HG02763 (cell line): ENCODE measurements around the gene KCNK4.

ENCODE experiments used
- ATAC-seq: cut with Tn5 transposase; IDR thresholded peaks from one replicate; pipeline ENCODE4 v1.9.1; 2021; ENCODE audit warnings: mild to moderate bottlenecking, moderate library complexity; ENCODE audit not compliant: unreplicated experiment

Gene KCNK4

DNA sequence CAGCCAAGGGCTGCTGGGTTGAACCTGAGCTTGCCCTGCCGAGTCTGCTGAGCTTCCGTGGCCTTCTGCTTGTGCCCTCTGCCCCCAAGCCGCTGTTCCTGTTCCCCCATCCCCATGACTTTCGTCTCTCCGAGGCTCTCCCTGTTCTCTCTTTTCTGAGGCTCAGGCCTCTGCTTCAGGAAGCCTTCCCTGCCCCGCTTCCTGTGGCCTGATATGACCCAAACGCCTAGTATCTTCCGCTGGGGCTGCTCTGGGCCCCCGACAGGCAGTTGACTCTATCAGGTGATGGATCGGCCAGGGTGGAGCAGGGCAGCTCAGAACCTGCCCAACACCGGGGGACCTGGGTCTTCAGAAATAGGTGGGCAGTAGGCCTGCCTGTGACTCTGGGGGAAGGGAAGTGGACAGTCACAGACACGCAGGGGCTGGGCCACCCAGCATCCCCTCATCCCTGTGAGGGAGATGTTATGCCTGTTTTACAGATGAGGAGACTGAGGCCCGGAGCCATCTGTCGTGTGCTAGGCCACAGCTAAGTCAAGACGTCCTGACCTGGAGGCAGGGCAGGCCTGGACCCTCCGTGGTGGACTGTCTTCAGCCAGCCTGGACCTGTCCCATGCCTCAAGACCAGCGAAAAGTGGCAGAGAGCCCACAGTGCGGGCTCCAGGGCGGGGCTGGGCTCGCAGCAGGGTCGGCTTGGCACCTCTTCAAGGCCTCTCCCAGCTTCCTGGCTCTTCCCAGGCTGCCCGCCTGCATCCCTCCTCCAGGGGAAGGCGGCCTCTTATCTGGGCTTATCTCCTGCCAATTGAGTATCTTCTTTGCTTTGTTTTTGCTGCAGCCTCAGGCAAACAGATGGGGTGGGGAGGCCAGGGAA, 22.8 kb upstream of the KCNK4 start:
- no peak for ATAC-seq

DNA sequence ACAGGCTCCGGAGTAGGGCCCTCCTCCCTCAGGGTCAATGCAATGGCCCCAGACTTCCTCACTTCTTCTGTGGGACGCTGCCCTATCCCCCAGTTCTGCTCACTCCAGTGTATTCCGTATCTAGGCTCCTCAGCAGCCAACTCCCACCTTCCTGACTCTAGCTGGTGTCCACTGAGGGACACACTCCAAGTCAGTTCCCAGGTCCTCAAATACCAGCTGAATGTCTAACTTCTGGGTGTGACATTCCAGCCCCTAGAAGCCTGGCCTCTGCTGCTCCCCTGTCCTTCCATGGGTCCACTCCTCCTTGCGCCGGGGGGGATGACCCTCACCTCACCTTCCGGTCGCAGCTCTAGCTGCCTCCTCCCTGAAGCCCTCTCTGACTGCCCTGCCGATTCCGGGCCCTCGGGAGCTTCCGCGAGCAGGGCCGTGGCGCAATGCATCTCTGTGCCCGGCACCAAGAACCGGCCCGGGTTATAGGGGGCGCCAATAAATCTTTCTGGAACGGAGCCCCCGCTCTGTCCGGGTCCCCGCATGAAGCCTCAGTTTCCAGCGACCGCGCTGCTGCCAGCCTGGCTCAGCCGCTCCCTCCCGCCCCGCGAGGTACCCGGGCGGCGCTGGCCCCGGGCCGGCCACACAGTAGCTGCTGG, 22.1 kb upstream of the KCNK4 start:
- ATAC-seq = peak; percentile 10

DNA sequence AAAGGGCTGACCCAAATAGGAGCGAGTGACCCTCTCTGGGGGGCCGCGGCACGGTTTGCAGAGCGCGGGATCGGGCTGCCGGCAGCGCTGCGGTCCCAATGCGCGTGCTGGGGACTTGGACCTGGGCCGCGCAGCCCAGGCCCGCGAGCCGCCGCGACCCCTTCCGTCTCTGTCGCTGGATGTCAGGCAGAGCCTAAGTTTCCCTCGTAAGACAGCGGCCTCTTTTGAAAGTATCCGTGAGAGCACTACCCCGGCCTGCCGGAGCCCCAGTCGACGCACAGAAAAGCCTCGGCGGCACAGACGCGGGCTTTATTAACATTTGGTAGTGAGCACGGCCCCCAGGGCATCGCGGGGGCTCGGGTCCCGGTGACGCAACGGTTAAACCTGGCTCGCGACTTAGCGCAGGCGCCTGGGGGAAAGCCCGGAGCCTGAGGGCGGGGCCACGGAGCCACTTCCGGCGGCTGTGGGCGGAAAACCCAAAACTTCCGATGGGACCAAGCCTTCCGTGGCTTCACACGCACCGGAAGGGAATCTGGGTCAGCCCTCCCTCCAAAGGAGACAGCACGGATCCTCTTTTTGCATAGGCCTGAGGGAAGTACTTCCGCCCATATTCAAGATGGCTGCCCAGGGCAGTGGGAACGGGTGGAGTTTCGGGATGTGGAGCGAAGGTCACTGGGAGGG, 21.4 kb upstream of the KCNK4 start:
- ATAC-seq = peak; percentile 74

DNA sequence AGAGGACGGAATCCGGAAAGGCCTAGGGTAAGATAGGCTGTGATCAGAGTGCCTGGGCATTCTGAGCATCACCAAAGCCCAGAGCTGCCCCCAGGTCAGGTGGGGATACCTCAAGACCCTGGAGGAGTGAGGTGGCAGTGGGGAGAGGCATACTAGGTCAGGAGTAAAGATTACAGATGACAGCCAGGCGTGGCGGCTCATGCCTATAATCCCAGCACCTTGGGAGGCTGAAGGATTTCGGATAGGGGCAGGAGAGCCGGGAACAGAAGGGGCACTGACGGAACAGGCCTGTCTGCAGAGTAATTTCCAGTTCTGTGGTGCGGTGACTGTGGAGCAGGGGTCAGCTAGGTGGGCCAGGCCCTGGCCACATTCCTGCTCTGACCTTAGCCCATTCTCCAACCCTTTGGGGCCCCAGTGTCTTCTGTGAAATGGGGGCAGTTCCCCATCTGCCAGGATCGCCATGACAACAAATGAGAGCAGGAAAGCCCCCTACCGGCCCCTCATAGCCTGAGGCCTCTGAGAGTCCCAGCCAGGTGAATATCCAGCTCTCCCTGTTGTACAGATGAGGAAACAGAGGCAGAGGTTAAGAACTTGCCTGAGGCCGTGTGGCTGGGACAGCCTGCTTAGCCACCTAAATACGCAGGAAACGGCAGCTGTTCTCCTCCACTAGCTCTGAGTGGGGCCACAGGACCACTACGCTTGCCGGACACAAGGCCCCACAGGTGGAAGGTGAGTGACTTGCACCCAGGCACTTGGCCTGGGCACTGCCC, 15.9 kb upstream of the KCNK4 start:
- no peak for ATAC-seq

DNA sequence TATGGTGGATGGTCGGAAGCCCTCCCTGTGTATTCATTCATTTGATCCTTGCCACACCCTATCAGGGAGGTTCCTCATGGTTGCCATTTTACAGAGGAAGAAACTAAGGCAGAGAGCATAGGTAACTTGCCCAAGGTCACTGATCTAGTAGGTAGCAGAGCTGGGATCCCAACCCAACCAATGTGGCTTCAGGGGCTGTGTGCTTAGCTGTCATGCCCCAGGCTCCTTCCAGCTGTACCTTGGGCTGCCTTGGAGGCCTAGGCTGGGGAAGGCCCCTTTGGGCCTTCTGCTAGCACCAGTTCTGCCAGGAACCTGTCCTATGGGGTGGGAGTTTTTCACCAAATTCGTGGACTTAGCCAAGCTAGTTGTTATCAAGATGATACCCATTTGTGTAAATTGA, 15.3 kb upstream of the KCNK4 start:
- ATAC-seq = no peak

DNA sequence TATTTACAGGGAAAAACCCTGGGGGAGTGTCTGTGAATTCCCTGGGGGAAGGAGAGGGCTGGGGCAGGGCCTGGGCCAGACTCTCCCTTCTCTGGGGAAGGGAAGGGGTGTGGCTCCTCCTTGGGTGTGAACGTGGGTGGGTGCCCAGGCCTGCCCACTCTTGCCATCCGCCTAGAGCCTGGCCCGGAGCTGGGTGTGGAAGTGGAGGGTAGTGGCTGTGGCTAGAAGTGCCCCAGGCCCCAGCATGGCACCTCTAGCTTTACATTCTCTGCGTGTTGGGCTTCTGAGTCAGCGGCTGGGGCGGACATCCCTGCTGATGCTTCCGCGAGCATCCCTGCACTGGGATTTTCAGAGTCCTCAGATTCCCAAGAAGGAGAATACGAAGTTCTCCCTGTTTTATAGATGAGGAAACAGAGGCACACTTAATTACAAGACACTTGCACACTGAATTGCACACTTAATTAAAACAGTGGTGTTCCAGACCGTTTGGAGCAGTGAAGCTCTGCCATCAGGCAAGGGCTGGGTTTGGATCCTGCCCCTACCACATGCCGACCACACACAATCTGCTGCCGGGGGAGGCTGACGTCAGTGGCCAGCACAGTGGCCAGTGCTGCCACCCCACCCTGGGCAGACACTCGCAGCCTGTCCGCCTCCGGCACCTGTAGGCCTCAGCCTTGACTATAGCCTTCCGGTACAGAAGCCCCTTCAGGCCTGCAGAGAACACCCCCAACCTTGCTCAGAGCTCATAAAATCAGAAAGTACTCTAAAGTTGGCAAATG, 14.3 kb upstream of the KCNK4 start:
- ATAC-seq = no peak

DNA sequence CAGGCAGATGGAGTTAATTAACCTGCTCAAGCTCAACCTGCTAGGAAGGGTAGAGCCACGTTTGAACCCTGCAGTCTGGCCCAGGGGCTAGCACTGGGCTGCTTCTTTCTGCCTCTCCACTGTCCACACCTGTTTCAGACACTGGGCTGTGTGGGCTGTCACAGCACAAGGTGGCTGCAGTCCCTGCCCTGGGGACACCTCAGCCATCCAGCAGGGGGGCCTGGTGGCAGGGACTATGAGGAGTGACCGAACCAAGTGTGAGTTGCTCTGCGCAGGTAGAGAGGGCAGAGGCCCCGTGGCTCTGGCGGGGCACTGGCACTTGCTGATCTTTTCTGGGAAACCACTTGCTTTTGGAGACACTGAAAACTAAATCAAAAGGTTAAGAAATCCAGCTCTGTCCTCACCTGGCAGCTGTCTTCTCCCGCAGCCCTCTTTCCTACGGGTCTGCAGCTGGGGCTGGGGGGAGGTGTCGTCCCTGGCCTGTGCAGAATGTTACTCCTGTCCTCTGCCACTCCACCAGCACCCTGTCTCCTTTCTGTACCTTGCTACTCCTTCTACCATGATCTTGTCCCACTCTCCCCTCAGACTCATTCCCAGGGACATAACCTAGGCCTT, 12.4 kb upstream of the KCNK4 start:
- ATAC-seq = no peak

DNA sequence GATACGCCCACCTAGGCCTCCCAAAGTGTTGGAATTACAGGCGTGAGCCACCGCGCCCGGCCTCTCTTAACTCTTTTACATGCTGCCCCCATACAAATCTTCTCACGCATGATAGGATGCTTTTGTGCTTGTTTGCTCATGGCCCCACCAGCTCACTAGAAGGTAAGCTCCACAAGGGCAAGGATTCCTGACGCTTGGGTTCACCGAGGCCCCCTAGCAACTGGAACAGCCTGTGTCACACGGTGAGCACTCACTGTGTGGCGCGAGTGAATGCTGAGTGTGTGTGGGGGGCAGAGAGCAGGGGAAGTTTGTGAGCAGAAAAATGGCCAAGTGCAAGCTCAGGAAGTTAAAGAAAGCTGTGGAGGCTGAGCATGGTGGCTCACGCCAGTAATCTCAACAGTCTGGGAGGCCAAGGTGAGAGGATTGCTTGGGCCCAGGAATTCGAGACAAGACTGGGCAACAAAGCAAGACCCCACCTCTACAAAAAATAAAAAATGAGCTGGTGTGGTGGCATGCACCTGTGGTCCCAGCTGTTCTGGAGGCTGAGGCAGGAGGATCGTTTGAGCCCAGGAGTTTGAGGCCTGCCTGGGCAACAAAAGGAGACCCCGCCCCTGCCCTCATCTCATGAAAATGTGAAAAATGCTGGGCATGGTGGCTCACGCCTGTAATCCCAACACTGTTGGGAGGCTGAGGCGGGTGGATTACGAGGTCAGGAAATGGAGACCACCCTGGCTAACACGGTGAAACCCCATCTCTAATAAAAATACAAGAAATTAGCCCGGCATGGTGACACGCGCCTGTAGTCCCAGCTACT, 8.9 kb upstream of the KCNK4 start:
- ATAC-seq = no peak

DNA sequence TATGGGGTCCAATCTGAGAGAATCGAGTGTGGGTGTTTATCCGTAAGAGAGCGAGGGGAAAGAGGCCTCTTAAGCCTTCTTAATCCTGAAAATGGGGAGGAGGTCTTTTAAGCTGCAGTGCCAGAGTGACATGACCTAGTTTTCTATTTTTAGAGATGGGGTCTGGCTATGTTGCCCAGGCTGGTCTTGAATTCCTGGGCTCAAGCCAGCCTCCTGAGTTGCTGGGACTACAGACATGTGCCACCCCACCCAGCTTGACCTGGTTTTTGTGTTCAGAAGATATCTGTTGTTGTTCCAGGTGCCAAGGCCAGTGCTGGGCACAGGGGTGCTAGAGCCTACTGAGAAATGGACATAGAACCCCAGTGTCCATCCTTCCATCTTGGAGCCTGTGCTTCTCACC, 8.0 kb upstream of the KCNK4 start:
- ATAC-seq = no peak

DNA sequence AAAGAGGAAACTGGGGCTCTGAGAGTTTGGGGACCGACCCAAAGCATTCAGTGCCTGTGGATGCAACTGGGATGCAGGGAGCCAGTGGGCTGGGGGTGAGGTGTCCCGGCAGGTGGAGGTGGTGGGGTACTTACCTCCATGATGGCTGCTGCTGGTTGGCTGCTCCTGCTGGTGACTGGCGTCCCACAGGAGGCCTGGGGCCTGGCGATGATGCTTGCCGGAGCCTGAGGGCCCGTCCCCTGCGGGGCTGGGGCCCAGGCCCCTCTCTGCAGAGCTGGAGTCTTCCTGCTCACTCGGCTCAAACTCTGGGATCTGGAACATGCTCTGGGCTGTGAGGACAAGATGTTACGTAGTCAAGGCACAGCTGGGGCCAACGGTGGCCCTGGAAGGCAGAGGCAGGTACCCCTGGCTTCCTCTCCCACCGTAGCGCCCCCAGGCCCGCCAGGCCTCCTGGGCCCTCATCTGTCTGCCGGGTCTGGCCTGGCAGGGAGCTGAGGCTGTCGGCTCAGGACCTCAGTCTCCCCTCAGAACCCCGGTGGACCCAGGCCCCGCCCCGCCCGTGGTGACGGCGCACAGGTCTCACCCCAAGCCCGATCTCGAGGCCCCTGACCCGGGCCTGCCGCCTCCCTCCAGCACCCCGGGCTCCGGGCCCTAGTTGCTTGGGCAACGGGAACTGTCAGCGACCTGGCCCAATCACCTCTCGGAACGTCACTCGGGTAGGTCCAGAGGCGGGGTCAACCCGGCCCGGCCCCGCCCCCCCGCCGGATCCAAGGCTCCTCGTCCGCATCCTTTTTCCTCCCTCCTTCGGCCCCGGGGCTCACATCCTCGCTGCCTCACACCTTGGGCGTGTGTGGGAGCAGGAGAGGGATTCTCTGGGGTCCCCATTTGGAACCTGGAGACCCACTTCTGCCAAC, 6.8 kb upstream of the KCNK4 start, which contains the start of gene BAD:
TSS of gene BAD (minus strand) at position 618 of the 914 bp plus-strand sequence. CDS start at position 321, 297 bp downstream.
- peak; percentile 72 for ATAC-seq

DNA sequence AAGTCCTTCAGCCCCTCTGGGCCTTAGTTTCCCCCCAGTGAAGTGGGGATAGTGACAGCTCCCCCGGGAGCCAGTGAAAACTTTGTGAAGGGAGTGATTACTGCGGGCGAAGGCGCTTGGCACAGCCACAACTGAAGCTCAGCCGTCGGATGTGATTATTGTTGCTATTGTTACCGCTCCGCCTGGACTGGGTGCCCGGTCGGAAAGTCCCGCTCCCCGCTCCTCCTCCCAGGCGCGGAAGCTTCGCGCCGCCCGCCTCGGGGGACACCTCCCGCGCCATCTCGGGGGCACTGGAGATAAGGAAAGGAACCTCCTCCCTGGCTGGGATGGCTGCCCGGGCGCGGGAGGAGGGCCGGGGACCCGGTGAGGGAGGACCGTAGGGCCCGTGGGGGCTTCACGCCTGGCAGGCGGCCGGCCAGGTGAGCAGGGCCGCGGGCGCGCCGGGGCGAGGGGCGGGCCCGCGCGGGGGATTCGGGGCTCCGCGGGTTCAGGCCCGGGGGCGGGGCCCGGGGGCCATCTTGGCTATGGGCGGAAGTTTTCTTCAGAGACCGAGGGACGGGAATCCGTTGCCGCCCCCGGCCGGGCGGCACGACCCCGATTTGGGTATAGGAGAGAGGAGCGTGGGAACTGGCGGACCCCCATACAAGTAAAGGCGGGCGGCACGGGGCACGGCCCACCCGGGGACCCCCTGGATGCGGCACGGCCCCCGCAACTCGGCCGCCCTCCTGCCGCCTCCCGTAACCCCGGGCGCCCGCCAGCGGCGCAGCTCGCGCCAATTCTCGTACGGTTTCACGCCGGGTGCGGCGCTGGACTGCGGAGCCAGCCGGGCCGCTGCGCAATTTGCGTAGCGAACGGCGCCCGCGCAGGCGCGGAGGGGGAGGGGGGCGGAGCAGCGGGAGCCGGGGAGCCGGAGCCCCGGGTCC, 5.9 kb upstream of the KCNK4 start, which contains the start of gene GPR137:
TSS of gene GPR137 (plus strand) at position 887 of the 923 bp plus-strand sequence. CDS start 677 bp downstream, outside the sequence.
- ATAC-seq = peak; percentile 59

DNA sequence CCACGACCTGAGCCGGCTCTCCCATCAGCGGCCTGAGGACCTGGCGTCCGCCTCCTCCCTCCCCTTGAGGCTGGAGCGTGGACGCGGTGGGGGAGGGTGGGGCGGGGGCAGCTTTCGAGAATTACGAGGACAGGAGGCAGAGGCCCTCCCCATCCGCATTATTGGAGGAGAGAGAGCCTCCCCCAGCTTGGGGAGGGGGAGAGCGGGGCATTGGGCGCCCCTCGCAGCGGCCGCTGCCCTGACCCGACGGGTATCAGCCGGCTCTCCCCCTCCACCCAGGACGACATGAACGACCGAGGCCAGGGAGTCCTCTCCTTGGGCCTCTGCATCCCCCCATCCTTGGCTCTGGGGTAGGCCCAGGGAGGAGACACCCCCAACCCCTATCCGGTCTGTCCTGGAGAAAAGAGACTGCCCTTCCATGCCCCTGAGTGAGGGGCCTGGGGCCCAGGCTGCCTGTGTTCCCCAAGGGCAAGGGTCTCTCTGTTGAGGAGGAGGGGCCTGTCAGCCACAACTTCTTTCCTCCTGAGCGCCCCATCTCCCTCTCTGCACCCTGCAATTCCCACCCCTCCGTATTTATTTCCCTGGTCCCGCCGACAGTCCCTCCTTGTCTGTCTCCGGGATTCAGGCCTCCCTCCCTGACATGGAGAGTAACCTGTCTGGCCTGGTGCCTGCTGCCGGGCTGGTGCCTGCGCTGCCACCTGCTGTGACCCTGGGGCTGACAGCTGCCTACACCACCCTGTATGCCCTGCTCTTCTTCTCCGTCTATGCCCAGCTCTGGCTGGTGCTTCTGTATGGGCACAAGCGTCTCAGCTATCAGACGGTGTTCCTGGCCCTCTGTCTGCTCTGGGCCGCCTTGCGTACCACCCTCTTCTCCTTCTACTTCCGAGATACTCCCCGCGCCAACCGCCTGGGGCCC, 5.0 kb upstream of the KCNK4 start:
- ATAC-seq = no peak

DNA sequence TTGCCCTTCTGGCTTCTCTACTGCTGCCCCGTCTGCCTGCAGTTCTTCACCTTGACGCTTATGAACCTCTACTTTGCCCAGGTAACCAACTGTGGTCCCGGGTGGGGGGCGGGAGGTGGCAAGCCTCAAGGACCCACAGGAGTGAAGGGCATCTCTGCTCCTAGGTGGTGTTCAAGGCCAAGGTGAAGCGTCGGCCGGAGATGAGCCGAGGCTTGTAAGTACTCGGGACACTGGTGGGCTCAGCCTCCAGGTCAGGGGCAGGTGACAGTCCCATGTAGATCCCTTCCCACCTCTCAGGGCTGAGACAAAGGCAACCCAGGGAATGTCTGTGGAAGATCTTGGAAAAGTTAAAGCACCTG, 4.3 kb upstream of the KCNK4 start:
- no peak for ATAC-seq

DNA sequence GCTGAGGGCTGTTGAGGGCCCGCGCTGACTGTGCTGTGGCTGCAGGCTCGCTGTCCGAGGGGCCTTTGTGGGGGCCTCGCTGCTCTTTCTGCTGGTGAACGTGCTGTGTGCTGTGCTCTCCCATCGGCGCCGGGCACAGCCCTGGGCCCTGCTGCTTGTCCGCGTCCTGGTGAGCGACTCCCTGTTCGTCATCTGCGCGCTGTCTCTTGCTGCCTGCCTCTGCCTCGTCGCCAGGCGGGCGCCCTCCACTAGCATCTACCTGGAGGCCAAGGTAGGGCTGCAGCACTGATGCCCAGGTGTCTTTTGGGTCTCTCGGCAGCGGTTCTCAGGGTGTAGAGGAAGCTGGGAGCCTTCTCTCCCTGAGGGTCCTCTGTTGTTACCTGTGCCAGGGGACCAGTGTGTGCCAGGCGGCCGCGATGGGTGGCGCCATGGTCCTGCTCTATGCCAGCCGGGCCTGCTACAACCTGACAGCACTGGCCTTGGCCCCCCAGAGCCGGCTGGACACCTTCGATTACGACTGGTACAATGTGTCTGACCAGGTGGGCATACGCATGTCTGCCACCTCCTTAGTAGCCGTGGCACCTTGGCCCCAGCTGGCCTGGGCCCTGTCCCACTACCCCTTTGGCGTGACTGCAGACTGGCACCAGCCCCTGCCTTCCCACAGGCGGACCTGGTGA, 3.3 kb upstream of the KCNK4 start:
- no peak for ATAC-seq

DNA sequence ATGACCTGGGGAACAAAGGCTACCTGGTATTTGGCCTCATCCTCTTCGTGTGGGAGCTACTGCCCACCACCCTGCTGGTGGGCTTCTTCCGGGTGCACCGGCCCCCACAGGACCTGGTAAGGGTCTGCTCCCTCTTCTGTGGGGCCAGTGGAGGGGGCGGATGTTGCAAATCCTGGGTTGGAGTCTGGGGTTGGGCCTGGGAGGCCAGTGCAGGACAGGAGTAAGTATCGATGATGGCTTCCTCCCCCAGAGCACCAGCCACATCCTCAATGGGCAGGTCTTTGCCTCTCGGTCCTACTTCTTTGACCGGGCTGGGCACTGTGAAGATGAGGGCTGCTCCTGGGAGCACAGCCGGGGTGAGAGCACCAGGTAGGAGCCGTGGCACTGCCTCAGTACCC, 2.8 kb upstream of the KCNK4 start:
- ATAC-seq = no peak
